ENCODE measurements around the gene RPL11.
"Not testable (repeated sequence)": the region's sequence is repeated elsewhere in the genome, so short reads cannot be mapped to it uniquely, and the experiment has no call there.

The RPL11 gene

GRCh38 chr1:23727362-23727811, 35.8 kb downstream of the RPL11 start:
- in situ Hi-C loops (cut with MboI; ENCODE audit: low sequenced_read_pairs) = no loop called here

- in situ Hi-C loops (cut with MboI; ENCODE audit: low sequenced_read_pairs) = no loop called here
Observed at GRCh38 chr1:23732363-23733224, 41.0 kb downstream of the RPL11 start.

GRCh38 chr1:23733281-23733680, 41.7 kb downstream of the RPL11 start:
- in situ Hi-C loops (cut with MboI; ENCODE audit: low sequenced_read_pairs) = not testable (repeated sequence)

GRCh38 chr1:23736437-23737134, 45.0 kb downstream of the RPL11 start:
- in situ Hi-C loops (cut with MboI; ENCODE audit: low sequenced_read_pairs) = no loop called here

- in situ Hi-C loops (cut with MboI; ENCODE audit: low sequenced_read_pairs) = no loop called here
Observed at GRCh38 chr1:23741609-23742008, 50.0 kb downstream of the RPL11 start.

- in situ Hi-C loops (cut with MboI; ENCODE audit: low sequenced_read_pairs) = no loop called here
Observed at GRCh38 chr1:23742670-23743286, 51.2 kb downstream of the RPL11 start.

GRCh38 chr1:23743287-23744152, 51.9 kb downstream of the RPL11 start, which contains the start of gene ELOA:
ELOA (plus strand) TSS chr1:23743471; CDS start chr1:23743504, 33 bp downstream.
- in situ Hi-C loops (cut with MboI; ENCODE audit: low sequenced_read_pairs) = no loop called here

GRCh38 chr1:23745515-23745914, 53.9 kb downstream of the RPL11 start:
- in situ Hi-C loops (cut with MboI; ENCODE audit: low sequenced_read_pairs) = no loop called here

Measured in hTERT RPE-1 (cell line).